OCI-LY7 (cell line): Measurements from ENCODE around the gene MAPRE3. TPM values are rescaled to one million over a fixed set of nuclear protein-coding genes. Genes with fewer than 3 reads are reported as not detected.

Experiments used
- BruUV-seq: library from RNA; stranded (reverse); fragments of 400-500 nt; replicated peaks from 2 replicates; lab custom pipeline; 2021; lab: Mats Ljungman, UMichigan
- CTCF ChIA-PET: fragments of 300-600 bp; sonication (Branson Sonifier 250); formaldehyde crosslinking; loops from one replicate; lab custom pipeline; 2022; ENCODE audit warnings: antibody characterized with exemption; ENCODE audit not compliant: unreplicated experiment; lab: Charles Lee
- POLR2A ChIA-PET: fragments of 300-600 bp; sonication (Branson Sonifier 250); formaldehyde crosslinking; loops from one replicate; lab custom pipeline; 2022; ENCODE audit warnings: antibody characterized with exemption; lab: Charles Lee
- DNase-seq: peaks from one replicate; pipeline ENCODE4 v3.0.0-alpha.2; 2015; ENCODE audit warnings: low spot score
- H2AFZ ChIP-seq: fragments of 200-600 bp; sonication (generic), shearing (Covaris generic); 2 replicates; pipeline ENCODE4 v1.6.1; 2014; ENCODE audit warnings: mild to moderate bottlenecking, antibody characterized with exemption, low read length, moderate library complexity
- H3K27ac ChIP-seq: fragments of 200-600 bp; sonication (generic); 2 replicates; pipeline ENCODE4 v1.5.1; 2014; ENCODE audit warnings: mixed run types, low read depth, mild to moderate bottlenecking, moderate library complexity, low read length, inconsistent platforms; ENCODE audit not compliant: poor library complexity, severe bottlenecking
- H3K36me3 ChIP-seq: fragments of 200-600 bp; sonication (generic); 2 replicates; pipeline ENCODE4 v1.6.1; 2014; ENCODE audit warnings: mild to moderate bottlenecking, antibody characterized with exemption, low read length, moderate library complexity, mixed read lengths; ENCODE audit not compliant: insufficient read depth
- H3K4me1 ChIP-seq: fragments of 200-600 bp; sonication (generic); 2 replicates; pipeline ENCODE4 v1.5.1; 2014; ENCODE audit warnings: mild to moderate bottlenecking, low read length; ENCODE audit not compliant: insufficient read depth, poor library complexity, severe bottlenecking
- H3K4me2 ChIP-seq: fragments of 200-600 bp; sonication (generic); 2 replicates; pipeline ENCODE4 v1.6.1; 2014; ENCODE audit warnings: mild to moderate bottlenecking, low read length
- H3K4me3 ChIP-seq: fragments of 200-600 bp; sonication (generic); 2 replicates; pipeline ENCODE4 v1.5.1; 2014; ENCODE audit warnings: mild to moderate bottlenecking, low read depth, low read length; ENCODE audit not compliant: poor library complexity, severe bottlenecking
- H3K79me2 ChIP-seq: fragments of 200-600 bp; sonication (generic); 2 replicates; pipeline ENCODE4 v1.6.1; 2016; ENCODE audit warnings: low read depth, mild to moderate bottlenecking, low read length, moderate library complexity, mixed read lengths; ENCODE audit not compliant: insufficient read depth
- H3K9me2 ChIP-seq: fragments of 200-600 bp; sonication (generic); 2 replicates; pipeline ENCODE4 v1.6.1; 2016; ENCODE audit warnings: mild to moderate bottlenecking, low read length, mixed read lengths; ENCODE audit not compliant: insufficient read depth
- H3K9me3 ChIP-seq: fragments of 200-600 bp; sonication (generic); 2 replicates; pipeline ENCODE4 v1.6.1; 2014; ENCODE audit warnings: mild to moderate bottlenecking, mixed run types, low read length, mixed read lengths
- H4K20me1 ChIP-seq: fragments of 200-600 bp; sonication (generic); 2 replicates; pipeline ENCODE4 v1.6.1; 2014; ENCODE audit warnings: mild to moderate bottlenecking, antibody characterized with exemption, low read length, moderate library complexity, mixed read lengths; ENCODE audit not compliant: insufficient read depth
- EZH2phosphoT487 ChIP-seq: fragments of 200-600 bp; sonication (generic); IDR thresholded peaks from 2 replicates; pipeline ENCODE4 v1.6.1; 2018; ENCODE audit warnings: low read depth, borderline replicate concordance, mild to moderate bottlenecking, mixed run types, antibody characterized with exemption, low read length, moderate library complexity, mixed read lengths
- intact Hi-C: fragments of 100-400 bp; cut with micrococcal nuclease; formaldehyde crosslinking; loops from one replicate; pipeline ENCODE4 v1.10.0; 2022; ENCODE audit not compliant: unreplicated experiment
- total RNA-seq, 2 experiments: library from RNA; depleted of rRNA in 1 of 2; stranded (reverse); fragments of >200 nt in 1 of 2; shearing (Covaris generic) in 1 of 2; gene quantifications; 2 replicates each; pipeline ENCODE4 v1.2.3, GENCODE V29; 2014 to 2022
- TF ChIP-seq, protein P1 (sequence below): fragments of 200-600 bp; sonication (generic); conservative IDR thresholded peaks from 2 replicates; pipeline ENCODE4 v1.5.1; 2014; ENCODE audit warnings: mild to moderate bottlenecking, antibody characterized with exemption, low read length, moderate library complexity, mixed read lengths

The MAPRE3 gene
- total RNA-seq, 2 experiments from 2014 or later = not detected

GRCh38 chr2:26936855-26937254 lies 33.6 kb upstream of the MAPRE3 start:
- no peaks in the 10 kb centered on the region for H3K9me2 ChIP-seq
- H3K4me2 ChIP-seq = no peak overlapping the region
- no peaks in the 10 kb centered on the region for H3K79me2 ChIP-seq
- no peak for DNase-seq
- TF ChIP-seq EZH2phosphoT487 = no peak
- TF ChIP-seq, protein P1, sequence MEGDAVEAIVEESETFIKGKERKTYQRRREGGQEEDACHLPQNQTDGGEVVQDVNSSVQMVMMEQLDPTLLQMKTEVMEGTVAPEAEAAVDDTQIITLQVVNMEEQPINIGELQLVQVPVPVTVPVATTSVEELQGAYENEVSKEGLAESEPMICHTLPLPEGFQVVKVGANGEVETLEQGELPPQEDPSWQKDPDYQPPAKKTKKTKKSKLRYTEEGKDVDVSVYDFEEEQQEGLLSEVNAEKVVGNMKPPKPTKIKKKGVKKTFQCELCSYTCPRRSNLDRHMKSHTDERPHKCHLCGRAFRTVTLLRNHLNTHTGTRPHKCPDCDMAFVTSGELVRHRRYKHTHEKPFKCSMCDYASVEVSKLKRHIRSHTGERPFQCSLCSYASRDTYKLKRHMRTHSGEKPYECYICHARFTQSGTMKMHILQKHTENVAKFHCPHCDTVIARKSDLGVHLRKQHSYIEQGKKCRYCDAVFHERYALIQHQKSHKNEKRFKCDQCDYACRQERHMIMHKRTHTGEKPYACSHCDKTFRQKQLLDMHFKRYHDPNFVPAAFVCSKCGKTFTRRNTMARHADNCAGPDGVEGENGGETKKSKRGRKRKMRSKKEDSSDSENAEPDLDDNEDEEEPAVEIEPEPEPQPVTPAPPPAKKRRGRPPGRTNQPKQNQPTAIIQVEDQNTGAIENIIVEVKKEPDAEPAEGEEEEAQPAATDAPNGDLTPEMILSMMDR = no peak
- no peak overlapping the region for H3K27ac ChIP-seq
- H3K4me3 ChIP-seq = no peak overlapping the region
- BruUV-seq = no TSS peak
- H3K9me3 ChIP-seq = no peaks in the 10 kb centered on the region
- H3K4me1 ChIP-seq = no peaks in the 10 kb centered on the region
- POLR2A ChIA-PET = interaction anchor here (0.6 to 0.7 kb wide), 2 partner anchors 35 to 95 kb away, joined by 4 read pairs; no protein-coding TSS in a partner anchor
- no peak overlapping the region for H2AFZ ChIP-seq
- H4K20me1 ChIP-seq = no peaks in the 10 kb centered on the region
- CTCF ChIA-PET = interaction anchor here (0.6 kb wide), 1 partner anchor 87 kb away, joined by 3 read pairs; no protein-coding TSS in a partner anchor
- intact Hi-C loops = no loop called here
- H3K36me3 ChIP-seq = no peaks in the 10 kb centered on the region

- H3K9me2 ChIP-seq = no peaks in the 10 kb centered on the region
- intact Hi-C loops = no loop called here
- H3K4me3 ChIP-seq = no peak overlapping the region
- H4K20me1 ChIP-seq = no peaks in the 10 kb centered on the region
- DNase-seq = no peak
- POLR2A ChIA-PET = interaction anchor here (0.5 kb wide), 1 partner anchor 72 kb away, joined by 3 read pairs; no protein-coding TSS in a partner anchor
- no peaks in the 10 kb centered on the region for H3K4me1 ChIP-seq
- H3K27ac ChIP-seq = no peak overlapping the region
- H3K79me2 ChIP-seq = no peaks in the 10 kb centered on the region
- BruUV-seq = no TSS peak
- no peaks in the 10 kb centered on the region for H3K9me3 ChIP-seq
- no peak overlapping the region for H3K4me2 ChIP-seq
- TF ChIP-seq, protein P1 = no peak
- no peak overlapping the region for H2AFZ ChIP-seq
- CTCF ChIA-PET = interaction anchor here (1.0 kb wide), 1 partner anchor 17 kb away, joined by 3 read pairs; no protein-coding TSS in a partner anchor
- H3K36me3 ChIP-seq = no peaks in the 10 kb centered on the region
Measured at GRCh38 chr2:26938399-26939118, 31.9 kb upstream of the MAPRE3 start.

- ChIA-PET POLR2A (interaction anchor here (0.7 kb wide), 1 partner anchor 94 kb away, joined by 5 read pairs; no protein-coding TSS in a partner anchor), CTCF (no interaction called here)
- BruUV-seq = no TSS peak
Measured at GRCh38 chr2:26940001-26940400, 30.4 kb upstream of the MAPRE3 start.

More at GRCh38 chr2:26940001-26940400, 30.4 kb upstream of the MAPRE3 start:
- no peaks in the 10 kb centered on the region for H3K36me3 ChIP-seq
- intact Hi-C loops = no loop called here
- DNase-seq = no peak
- H3K4me3 ChIP-seq = no peak overlapping the region
- H3K9me3 ChIP-seq = no peaks in the 10 kb centered on the region
- H3K27ac ChIP-seq = no peak overlapping the region
- no peak overlapping the region for H3K4me2 ChIP-seq
- H3K4me1 ChIP-seq = no peaks in the 10 kb centered on the region
- TF ChIP-seq, protein P1 = no peak
- no peak for TF ChIP-seq EZH2phosphoT487
- no peaks in the 10 kb centered on the region for H4K20me1 ChIP-seq
- no peaks in the 10 kb centered on the region for H3K9me2 ChIP-seq
- no peaks in the 10 kb centered on the region for H3K79me2 ChIP-seq
- no peak overlapping the region for H2AFZ ChIP-seq
